HG02884 (cell line): Measurements from ENCODE around the gene IL4R.

Experiments
- ATAC-seq: cut with Tn5 transposase; IDR thresholded peaks from one replicate; pipeline ENCODE4 v1.9.1; 2021; ENCODE audit warnings: mild to moderate bottlenecking, moderate library complexity; ENCODE audit not compliant: unreplicated experiment

The IL4R gene

DNA sequence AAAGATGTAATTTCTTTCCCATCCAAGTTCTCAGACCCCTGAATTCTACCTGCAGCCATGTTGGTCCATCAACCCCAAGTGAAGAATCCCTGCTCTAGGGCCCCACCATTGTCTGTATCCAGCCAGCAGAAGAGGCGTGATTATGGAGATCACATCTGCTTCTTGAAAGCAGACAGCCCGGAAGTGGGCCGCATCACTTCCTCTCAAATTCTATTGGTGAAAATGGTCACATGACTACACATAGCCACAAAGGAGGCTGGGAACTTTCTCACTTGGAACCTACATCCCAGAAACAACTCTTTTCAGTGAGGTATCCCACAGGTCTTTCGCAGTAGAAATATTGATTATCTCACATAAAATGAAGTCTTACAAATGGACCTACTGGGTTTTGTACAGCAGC lies 40.1 kb downstream of the IL4R start:
- ATAC-seq: no peak

DNA sequence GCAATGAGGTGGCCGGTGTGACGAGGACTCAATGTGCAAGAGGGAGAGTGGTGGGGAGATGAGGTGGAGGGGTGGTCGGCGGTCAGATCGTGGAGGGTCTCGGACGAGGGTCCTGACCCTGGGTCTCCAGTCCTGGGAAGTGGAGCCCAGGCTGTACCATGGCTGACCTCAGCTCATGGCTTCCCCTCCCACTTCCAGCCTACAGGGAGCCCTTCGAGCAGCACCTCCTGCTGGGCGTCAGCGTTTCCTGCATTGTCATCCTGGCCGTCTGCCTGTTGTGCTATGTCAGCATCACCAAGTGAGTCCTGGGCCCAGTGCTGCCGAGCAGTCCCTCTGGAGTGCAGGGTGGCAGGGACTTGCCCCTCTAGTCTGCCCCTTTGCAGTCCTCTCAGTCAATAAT lies 41.8 kb downstream of the IL4R start:
- ATAC-seq: no peak

DNA sequence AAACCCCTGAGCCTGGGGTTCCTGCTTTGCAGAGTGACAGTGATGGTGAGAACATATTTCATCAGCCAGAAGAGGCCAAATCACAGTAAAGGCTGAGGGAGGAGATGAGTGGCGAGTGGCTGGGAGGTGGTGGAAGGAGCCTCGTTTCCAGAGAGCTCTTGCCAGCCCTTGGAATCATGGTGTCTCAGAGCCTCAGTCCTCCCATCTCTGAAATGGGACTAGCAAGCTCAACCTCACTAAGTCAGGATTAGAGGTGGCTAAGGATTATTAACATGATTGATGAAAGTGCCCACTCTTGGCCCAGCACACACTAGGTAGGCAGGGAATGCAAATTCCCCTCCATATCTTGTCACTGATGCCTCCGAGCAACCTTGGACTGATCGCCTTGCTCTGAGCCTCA lies 43.0 kb downstream of the IL4R start:
- no peak for ATAC-seq

DNA sequence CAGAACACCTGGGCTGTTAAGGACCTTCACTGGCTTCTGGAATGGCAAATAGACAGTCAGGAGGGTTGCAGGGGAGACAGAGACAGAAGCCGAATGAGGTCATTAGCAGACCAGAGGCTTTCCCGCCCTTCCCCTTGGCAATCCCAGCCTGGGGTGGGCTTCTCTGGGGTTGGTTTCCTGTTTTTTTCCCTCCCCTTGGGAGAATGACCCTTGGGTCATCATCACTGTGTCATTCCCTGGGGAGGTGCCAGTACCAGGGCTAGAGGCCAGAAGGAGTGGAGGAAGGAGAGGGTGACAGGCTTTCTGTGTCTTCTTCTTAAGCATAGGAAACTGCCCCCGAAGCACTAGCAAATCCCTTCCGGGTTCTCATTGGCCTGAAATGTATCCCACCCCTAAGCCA lies 45.3 kb downstream of the IL4R start:
- no peak for ATAC-seq

DNA sequence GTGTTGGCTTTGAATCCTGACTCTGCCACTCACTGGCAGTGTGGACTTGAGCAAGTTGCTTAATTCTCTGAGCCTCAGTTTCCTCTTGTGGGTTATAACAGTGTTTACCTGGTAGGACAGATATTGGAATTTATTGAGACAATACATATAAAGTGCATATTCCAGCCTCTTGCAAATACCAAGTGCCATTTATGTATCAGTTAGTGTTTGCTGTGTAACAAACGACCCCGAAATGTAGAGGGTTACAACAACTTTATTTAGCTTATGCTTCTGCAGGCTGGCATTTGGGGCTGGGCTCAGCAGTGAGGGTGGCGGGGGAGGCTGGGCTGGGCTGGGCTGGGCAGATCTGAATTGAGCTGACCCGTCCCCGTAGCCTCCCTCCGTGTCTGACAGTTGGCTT lies 45.8 kb downstream of the IL4R start:
- no peak for ATAC-seq

DNA sequence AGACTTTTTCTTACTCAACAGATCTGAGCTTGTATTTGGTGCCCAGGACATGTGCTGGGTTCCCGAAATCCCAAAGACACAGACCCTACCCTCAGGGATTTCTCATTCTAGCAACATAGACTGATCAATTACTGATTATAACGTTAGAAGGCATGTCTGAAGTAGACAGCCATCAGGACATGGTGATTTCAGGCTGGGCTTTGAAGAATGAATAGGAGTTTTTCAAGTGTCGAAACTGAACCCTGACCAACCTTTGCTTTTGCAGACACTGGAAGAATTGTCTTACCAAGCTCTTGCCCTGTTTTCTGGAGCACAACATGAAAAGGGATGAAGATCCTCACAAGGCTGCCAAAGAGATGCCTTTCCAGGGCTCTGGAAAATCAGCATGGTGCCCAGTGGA lies 48.2 kb downstream of the IL4R start:
- no peak for ATAC-seq

DNA sequence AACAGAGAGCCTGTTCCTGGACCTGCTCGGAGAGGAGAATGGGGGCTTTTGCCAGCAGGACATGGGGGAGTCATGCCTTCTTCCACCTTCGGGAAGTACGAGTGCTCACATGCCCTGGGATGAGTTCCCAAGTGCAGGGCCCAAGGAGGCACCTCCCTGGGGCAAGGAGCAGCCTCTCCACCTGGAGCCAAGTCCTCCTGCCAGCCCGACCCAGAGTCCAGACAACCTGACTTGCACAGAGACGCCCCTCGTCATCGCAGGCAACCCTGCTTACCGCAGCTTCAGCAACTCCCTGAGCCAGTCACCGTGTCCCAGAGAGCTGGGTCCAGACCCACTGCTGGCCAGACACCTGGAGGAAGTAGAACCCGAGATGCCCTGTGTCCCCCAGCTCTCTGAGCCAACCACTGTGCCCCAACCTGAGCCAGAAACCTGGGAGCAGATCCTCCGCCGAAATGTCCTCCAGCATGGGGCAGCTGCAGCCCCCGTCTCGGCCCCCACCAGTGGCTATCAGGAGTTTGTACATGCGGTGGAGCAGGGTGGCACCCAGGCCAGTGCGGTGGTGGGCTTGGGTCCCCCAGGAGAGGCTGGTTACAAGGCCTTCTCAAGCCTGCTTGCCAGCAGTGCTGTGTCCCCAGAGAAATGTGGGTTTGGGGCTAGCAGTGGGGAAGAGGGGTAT lies 48.9 kb downstream of the IL4R start:
- ATAC-seq: no peak

DNA sequence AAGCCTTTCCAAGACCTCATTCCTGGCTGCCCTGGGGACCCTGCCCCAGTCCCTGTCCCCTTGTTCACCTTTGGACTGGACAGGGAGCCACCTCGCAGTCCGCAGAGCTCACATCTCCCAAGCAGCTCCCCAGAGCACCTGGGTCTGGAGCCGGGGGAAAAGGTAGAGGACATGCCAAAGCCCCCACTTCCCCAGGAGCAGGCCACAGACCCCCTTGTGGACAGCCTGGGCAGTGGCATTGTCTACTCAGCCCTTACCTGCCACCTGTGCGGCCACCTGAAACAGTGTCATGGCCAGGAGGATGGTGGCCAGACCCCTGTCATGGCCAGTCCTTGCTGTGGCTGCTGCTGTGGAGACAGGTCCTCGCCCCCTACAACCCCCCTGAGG lies 49.5 kb downstream of the IL4R start:
- no peak for ATAC-seq

DNA sequence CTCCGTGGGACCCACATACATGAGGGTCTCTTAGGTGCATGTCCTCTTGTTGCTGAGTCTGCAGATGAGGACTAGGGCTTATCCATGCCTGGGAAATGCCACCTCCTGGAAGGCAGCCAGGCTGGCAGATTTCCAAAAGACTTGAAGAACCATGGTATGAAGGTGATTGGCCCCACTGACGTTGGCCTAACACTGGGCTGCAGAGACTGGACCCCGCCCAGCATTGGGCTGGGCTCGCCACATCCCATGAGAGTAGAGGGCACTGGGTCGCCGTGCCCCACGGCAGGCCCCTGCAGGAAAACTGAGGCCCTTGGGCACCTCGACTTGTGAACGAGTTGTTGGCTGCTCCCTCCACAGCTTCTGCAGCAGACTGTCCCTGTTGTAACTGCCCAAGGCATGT lies 50.0 kb downstream of the IL4R start:
- no peak for ATAC-seq

DNA sequence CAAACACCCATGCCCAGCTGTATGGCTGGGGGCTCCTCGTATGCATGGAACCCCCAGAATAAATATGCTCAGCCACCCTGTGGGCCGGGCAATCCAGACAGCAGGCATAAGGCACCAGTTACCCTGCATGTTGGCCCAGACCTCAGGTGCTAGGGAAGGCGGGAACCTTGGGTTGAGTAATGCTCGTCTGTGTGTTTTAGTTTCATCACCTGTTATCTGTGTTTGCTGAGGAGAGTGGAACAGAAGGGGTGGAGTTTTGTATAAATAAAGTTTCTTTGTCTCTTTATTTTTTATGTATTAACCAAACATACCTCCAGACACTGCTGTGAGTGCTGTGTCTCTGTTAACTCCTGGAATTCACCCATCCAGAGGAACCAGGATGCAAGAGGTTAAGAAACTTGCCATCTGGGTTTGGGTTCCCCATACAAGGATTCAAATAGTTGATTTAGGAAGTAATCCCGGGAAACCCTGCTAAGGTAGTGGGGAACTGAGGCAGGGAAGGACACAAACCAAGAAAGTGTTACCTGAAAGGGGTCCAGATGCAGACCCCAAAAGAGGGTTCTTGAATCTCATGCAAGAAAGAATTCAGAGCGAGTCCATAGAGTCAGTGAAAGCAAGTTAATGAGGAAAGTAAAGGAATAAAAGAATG lies 50.8 kb downstream of the IL4R start:
- ATAC-seq: no peak

DNA sequence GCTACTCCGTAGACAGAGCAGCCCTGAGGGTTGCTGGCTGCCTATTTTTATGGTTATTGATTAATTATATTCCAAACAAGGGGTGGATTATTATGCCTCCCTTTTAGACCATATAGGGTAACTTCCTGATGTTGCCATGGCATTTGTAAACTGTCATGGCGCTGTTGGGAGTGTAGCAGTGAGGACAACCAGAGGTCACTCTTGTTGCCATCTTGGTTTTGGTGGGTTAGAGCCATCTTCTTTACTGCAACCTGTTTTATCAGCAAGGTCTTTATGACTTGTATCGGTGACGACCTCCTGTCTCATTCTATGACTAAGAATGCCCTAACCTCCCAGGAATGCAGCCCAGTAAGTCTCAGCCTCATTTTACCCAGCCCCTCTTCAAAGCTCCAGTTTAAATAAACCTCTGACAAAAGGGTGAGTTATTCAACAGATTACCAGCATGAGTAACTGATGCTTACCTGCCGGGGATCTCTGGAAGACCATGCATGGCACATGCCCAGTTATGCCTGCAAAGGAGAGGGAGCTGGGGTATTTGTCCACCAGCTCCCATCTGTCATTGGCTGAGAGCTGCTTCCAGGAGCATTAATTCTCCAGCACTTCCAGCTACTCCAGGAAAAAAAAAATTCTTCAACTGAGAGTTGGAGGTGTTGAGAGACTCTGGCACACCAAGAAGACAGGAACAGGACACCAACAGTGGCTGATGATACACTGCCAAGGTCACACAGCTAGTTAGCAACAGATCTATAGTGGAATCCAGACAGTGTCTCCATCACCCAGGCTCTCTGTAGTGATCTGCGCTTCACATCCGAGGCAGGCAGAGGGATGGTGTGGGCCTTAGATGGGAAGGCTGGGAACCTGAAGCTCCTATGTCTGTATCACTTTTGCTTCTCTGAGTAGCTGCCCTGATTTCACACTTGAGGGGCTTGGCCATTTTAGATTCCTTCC lies 51.6 kb downstream of the IL4R start:
- no peak for ATAC-seq

DNA sequence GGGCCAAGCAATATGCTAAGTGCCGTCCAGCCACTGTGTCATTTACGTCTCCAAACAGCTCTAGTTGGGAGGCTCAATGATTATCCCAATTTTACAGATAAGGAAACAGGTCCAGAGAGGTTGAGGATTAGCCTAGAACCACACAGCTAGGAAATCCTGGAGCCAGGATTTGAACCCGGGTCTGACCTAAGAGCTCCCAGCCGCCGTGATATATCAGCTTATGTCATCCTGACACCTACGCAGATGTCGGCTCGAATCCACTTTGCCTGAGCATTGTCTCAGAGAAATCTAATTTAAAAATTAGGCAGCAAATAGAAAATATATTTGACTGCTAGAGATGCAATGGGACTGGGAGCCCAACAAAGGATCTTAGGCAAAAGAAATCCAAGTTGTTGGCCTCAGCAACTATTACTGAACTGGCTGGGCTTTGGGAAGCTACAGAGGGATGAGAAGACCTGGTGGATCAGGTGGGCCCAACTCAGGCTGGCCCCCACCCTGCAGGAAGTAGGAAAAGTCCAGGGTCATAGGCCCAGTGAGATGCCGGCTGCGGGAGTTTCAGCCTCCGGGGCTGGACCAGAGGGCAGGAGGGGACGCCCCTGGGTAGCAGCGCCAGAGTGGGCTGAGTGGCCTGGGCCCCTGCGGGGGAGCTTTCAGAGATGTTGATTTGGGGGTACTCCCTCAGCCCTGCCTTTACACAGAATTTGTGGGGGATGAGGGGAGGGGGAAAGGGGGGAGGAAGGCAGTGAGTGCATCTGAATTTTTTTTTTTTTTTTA lies 53.1 kb downstream of the IL4R start:
- no peak for ATAC-seq

DNA sequence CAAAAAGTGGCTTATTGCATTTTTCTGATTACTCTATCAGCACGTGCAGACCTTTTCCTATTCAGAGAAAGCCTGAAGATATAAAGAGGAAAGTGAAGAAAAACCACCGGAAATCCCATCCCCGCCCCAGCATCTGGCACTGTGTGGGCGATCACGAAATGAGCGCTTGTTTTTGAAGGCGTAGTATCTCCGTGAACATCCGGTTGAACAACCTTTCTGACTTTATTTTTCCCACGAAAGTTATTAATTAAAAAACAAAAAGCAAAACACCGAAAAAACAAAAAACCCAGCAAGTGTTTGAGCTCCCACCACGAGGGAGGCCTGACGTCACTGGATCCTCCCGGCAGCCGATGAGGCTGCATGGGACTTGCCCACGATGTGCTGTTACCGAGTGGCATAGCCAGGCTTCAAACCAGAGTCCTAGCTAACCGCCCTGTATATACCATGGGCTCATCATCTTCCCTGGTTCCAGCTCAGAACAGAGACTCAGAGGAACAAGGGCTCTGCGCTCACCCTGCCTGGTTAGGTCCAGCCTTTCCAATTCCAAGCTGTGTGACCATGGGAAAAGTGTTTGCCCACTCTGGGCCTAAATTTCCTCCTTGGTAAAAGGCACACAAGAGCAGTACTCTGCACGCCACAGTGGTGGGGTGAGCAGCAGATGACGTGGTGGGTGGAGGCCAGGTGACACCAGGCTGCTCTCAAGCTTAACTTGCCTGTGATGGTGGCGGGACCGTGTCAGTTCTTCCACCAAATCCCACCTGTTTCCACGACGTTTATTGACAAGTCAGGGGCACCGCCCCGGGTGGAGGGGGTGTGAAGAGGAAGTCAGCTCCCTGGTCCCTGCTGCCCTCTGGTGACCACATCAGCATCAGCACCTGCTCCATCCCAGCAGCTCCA lies 53.9 kb downstream of the IL4R start:
- peak; percentile 62 for ATAC-seq

DNA sequence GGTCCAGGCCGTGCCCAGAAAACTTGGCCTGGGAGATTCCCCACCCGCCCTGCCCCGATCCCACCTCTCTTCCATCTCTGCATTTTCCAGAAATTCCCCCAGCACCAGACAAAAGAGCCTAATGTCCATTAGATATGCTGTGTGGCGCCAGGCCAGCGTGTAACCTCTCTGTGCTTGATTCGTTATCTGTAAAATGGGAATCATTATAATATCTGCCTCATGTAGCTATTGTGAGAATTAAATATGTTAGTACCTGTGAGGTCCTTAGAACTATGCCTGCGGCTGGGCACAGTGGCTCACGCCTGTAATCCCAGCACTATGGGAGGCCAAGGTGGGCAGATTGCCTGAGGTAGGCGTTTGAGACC lies 54.6 kb downstream of the IL4R start:
- ATAC-seq: no peak

DNA sequence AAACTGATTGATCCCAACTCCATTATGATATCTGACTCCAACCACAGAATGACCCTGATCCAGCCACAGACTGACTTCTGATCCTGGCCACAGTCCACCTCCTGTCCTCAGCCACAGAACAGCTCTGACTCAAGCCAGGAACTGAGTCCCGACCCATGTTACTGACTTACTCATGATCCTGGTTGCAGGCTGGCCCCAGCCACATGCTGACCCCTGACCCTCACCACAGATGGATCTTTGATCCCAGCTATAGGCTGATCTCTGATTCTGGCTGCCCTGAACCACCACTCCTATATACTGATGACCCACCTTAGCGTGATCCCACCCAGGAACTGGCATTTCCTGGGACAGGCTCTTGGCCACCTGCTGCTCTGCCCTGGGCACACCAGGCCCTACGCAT lies 56.0 kb downstream of the IL4R start:
- ATAC-seq: no peak

DNA sequence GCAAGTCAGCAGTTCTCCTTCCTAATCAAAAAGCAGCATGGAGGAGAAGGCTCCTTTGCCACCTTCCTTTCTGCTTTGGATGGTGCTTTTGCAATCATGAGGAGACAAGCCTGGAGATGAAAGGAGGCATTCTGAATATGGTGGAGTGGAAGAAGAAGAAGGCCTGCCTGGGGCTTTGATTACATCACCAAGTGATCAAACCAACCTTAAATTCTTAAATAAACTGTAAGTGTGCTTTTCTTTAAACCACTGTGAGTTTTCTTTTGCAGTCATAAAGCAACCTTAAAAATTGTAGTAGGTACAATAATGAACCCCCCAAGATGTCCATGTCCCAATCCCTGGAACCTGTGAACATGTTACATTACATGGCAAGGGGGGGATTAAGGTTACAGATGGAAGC lies 56.5 kb downstream of the IL4R start:
- ATAC-seq: no peak

DNA sequence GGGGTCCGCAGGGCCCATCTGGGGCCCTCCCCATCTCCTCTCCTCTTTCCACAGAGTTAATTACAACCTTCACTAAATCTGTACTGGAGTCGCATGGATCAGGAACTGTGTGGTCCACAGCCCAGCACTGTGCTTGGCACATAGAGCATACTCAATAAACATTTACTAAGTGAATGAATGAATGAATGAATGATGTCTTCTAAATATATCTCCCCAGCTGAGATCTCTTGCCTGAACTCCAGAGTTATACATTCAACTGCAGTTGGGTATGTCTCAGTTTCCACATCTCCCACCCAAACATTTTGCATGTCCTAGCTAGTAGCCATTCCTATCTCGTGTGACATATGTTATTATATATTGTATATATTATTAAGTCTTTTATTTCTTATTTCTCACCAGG lies 59.5 kb downstream of the IL4R start:
- ATAC-seq: no peak

DNA sequence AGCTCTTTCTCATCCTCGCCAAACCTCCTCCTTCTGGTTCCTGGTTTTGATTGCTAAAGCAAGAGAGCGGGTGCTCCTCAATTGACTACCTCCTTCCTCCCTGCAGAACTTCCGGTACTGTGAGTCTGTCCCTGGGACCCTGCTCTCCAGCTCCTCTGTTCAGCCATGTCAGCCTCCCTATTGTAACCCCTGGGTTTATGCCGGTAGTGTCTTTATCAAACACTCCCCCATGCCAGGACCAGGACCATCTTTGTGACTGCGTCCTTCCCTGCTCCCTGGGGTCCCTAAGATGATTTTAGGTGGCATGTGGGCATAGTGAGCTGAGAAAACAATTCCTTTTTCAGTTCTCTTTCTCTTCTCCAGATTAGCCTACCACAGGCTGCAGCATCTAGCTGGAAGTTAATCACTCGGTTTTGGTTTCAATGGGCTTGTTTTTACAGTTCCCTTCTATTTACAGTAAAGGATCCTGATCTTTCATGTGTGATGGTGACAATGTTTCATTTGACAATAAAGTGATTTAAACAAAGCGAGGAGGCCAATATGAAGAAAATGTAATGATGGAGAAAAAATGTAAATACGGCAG lies 60.5 kb downstream of the IL4R start:
- ATAC-seq: no peak

DNA sequence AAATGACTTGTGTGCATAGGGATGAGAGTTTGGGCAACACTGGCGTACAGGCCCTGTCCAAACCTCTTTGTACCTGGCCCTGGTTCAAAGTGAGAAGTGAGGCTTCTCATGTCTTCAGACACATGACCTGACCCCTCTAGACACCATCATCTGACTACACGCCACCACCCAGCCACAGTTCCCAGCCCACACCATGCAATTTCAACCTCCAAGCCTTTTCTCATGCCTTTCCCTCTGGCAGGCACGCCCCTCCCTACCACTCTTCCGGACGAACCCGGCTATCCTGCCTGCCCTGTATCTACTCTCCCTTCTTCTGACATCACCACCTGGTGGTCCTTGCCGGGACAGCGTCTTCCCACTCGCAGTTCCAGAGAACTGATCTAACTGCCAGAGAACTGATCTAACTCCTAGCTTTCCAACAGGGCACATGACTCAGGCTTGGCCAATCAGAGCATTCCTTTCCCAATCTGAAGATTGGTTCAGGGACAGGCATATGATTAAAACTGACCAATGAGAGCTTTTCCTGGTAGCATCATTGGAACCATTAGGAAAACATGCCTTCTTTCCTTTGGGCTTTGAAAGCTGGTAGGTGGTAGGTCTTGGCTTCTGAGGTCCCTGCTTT lies 61.1 kb downstream of the IL4R start:
- ATAC-seq: no peak
